K562 (cell line): ENCODE data around the gene MUC15. TPM values are rescaled to one million over a fixed set of nuclear protein-coding genes. Genes with fewer than 3 reads are reported as not detected.

Experiments
- ATAC-seq: fragments of 200-7000 bp; cut with Tn5 transposase; 3 replicates; pipeline ENCODE4 v1.9.1; 2020; ENCODE audit warnings: moderate library complexity
- BruUV-seq: library from RNA; stranded (reverse); fragments of 400-500 nt; replicated peaks from 2 replicates; lab custom pipeline; 2021; lab: Mats Ljungman, UMichigan
- CTCF ChIA-PET: fragments of 300-600 bp; formaldehyde crosslinking; extraction: SDS; loops from one replicate; lab custom pipeline; 2021; ENCODE audit warnings: low intra/inter-chr PET ratio; lab: Yijun Ruan, JAX
- POLR2A ChIA-PET: fragments of 300-600, 350-650 bp; sonication (Branson Sonifier 250); formaldehyde crosslinking; extraction: SDS; loops from one replicate; lab custom pipeline; 2021; ENCODE audit warnings: antibody characterized with exemption, inconsistent platforms; lab: Yijun Ruan, JAX
- DNase-seq, 4 experiments: peaks; one replicate each; pipeline versions ENCODE4 v3.0.0 to v3.0.0-alpha.2; 2011 to 2018; ENCODE audit warnings: low spot score in 3 of 4, mixed read lengths in 3 of 4; ENCODE audit errors: extremely low read depth in 1 of 4
- FAIRE-seq: peaks from 2 replicates; lab custom pipeline; 2011; peaks lifted over from hg19 to GRCh38; lab: Jason Lieb, UNC
- H2AFZ ChIP-seq: 2 replicates; pipeline ENCODE4 v1.6.0; 2011; ENCODE audit warnings: low read depth, low read length, control low read depth, inconsistent platforms
- H3K27ac ChIP-seq: fragments of 200-600 bp; 3 replicates; pipeline ENCODE4 v1.8.0; 2011; ENCODE audit warnings: low read depth, mild to moderate bottlenecking, control low read depth, inconsistent platforms, low read length, moderate library complexity, mixed read lengths; ENCODE audit errors: extremely low read depth
- H3K27me3 ChIP-seq, 2 experiments: fragments of 300-600 bp in 1 of 2; 2 replicates in 1 of 2; 3 replicates in 1 of 2; pipeline versions ENCODE4 v1.6.0 to v1.8.0; 2011; ENCODE audit warnings: inconsistent platforms in 2 of 2, low read length in 2 of 2, mild to moderate bottlenecking in 1 of 2, mixed read lengths in 1 of 2, moderate library complexity in 1 of 2; ENCODE audit not compliant: control insufficient read depth in 2 of 2, insufficient read depth in 2 of 2
- H3K36me3 ChIP-seq: fragments of 300-600 bp; 3 replicates; pipeline ENCODE4 v1.8.0; 2011; ENCODE audit warnings: mild to moderate bottlenecking, low read length, inconsistent platforms; ENCODE audit not compliant: control insufficient read depth, insufficient read depth
- H3K4me1 ChIP-seq, 2 experiments: fragments of 200-600 bp in 1 of 2; replicated peaks in 1 of 2; 2 replicates in 1 of 2; 3 replicates in 1 of 2; pipeline versions ENCODE4 v1.5.1 to v1.8.0; 2011; ENCODE audit warnings: inconsistent platforms in 2 of 2, low read length in 2 of 2, mild to moderate bottlenecking in 1 of 2, mixed read lengths in 1 of 2, moderate library complexity in 1 of 2; ENCODE audit not compliant: control insufficient read depth in 2 of 2, insufficient read depth in 2 of 2
- H3K4me2 ChIP-seq: 2 replicates; pipeline ENCODE4 v1.6.1; 2011; ENCODE audit warnings: low read length, control low read depth, inconsistent platforms, mixed read lengths; ENCODE audit not compliant: insufficient read depth
- H3K4me3 ChIP-seq: fragments of 200-600 bp; sonication (generic), shearing (Covaris generic); 2 replicates; pipeline ENCODE4 v1.5.1; 2016; ENCODE audit warnings: control low read depth, inconsistent platforms
- H3K79me2 ChIP-seq: fragments of 200-600 bp; 3 replicates; pipeline ENCODE4 v1.8.0; 2011; ENCODE audit warnings: low read length, inconsistent platforms; ENCODE audit not compliant: control insufficient read depth, insufficient read depth
- H3K9ac ChIP-seq, 2 experiments: 2 replicates each; pipeline versions ENCODE4 v1.6.0 to v1.6.1; 2011; ENCODE audit warnings: low read depth in 2 of 2, low read length in 2 of 2, control low read depth in 1 of 2, inconsistent platforms in 1 of 2, mild to moderate bottlenecking in 1 of 2, mixed read lengths in 1 of 2; ENCODE audit not compliant: insufficient read depth in 1 of 2
- H3K9me1 ChIP-seq: one replicate; pipeline ENCODE4 v1.6.0; 2011; ENCODE audit warnings: inconsistent platforms, mild to moderate bottlenecking, low read length, moderate library complexity; ENCODE audit not compliant: control insufficient read depth, insufficient read depth
- H3K9me3 ChIP-seq: replicated peaks from 2 replicates; pipeline ENCODE4 v1.5.1; 2011; ENCODE audit warnings: low read depth, low read length, inconsistent platforms; ENCODE audit not compliant: control insufficient read depth, insufficient read depth
- H4K20me1 ChIP-seq: replicated peaks from 2 replicates; pipeline ENCODE4 v1.6.1; 2011; ENCODE audit warnings: low read length, inconsistent platforms, mixed read lengths; ENCODE audit not compliant: control insufficient read depth, insufficient read depth
- GATAD2B ChIP-seq: fragments of 450-650 bp; IDR thresholded peaks from 2 replicates; pipeline ENCODE4 v1.6.1; 2017; ENCODE audit warnings: mild to moderate bottlenecking, borderline replicate concordance
- HNRNPUL1 ChIP-seq: fragments of 200-400 bp; formaldehyde crosslinking; IDR thresholded peaks from 2 replicates; pipeline ENCODE4 v1.6.1; 2017; ENCODE audit warnings: low read length
- KAT7 ChIP-seq: sonication (generic); formaldehyde crosslinking; IDR thresholded peaks from 2 replicates; pipeline ENCODE4 v1.8.0; 2022; ENCODE audit warnings: missing genetic modification reagents, mild to moderate bottlenecking, borderline replicate concordance
- KAT8 ChIP-seq: fragments of 450-650 bp; IDR thresholded peaks from 2 replicates; pipeline ENCODE4 v1.6.1; 2016; ENCODE audit warnings: low read depth, mild to moderate bottlenecking
- MYBL2 ChIP-seq, 2 experiments: fragments of 450-650 bp in 1 of 2; sonication (generic) in 1 of 2; formaldehyde crosslinking in 1 of 2; IDR thresholded peaks; 2 replicates each; pipeline versions ENCODE4 v1.6.1 to v1.8.1; 2017 to 2022; ENCODE audit warnings: borderline replicate concordance in 1 of 2, inconsistent platforms in 1 of 2, low read depth in 1 of 2, mild to moderate bottlenecking in 1 of 2, missing genetic modification reagents in 1 of 2, moderate library complexity in 1 of 2
- PURB ChIP-seq: sonication (generic); formaldehyde crosslinking; IDR thresholded peaks from 2 replicates; pipeline ENCODE4 v1.9.0; 2021; ENCODE audit warnings: low read depth, mild to moderate bottlenecking, missing genetic modification reagents
- SNRNP70 ChIP-seq: fragments of 200-400 bp; formaldehyde crosslinking; optimal IDR thresholded peaks from 2 replicates; pipeline ENCODE3; 2017; ENCODE audit warnings: low read depth, low read length
- ZNF282 ChIP-seq: sonication (generic); formaldehyde crosslinking; IDR thresholded peaks from 2 replicates; pipeline ENCODE4 v1.8.1; 2023; ENCODE audit warnings: missing genetic modification reagents
- in situ Hi-C: fragments of 300-500 bp; cut with MboI; formaldehyde crosslinking; loops from 4 replicates; pipeline ENCODE4 v1.15.0; 2018; ENCODE audit warnings: inconsistent platforms, mixed read lengths
- intact Hi-C: fragments of 100-400 bp; cut with micrococcal nuclease; formaldehyde crosslinking; loops from 2 replicates; pipeline ENCODE4 v1.14.2; 2022
- polyA plus RNA-seq, 8 experiments: library from polyadenylated mRNA; depleted of rRNA in 4 of 8; stranded (reverse) in 5 of 8; unstranded in 3 of 8; fragments of >200 nt; fragmentation: Nextera tagmentation in 2 of 8; fragmentation: Illumina TruSeq in 1 of 8; extraction: Ambion mirVana in 2 of 8; extraction: Trizol in 1 of 8; gene quantifications; 2 replicates each; pipeline versions ENCODE4 v1.2.1 to v1.2.3, GENCODE V29; 2011 to 2014; ENCODE audit warnings: inconsistent platforms in 1 of 8, missing spikeins in 1 of 8
- total RNA-seq, 7 experiments: library from RNA; depleted of rRNA in 6 of 7; stranded (reverse); fragments of >200 nt in 6 of 7; fragmentation: Illumina TruSeq in 2 of 7; extraction: Trizol in 2 of 7; gene quantifications; 2 replicates each; pipeline versions ENCODE4 v1.2.1 to v1.2.3, GENCODE V29; 2011 to 2021; ENCODE audit warnings: low replicate concordance in 1 of 7
- TF ChIP-seq, protein P1 (sequence below): fragments of 450-650 bp; IDR thresholded peaks from 2 replicates; pipeline ENCODE4 v1.6.1; 2016; ENCODE audit warnings: missing biosample characterization, missing genetic modification characterization
- TF ChIP-seq, protein P2 (sequence below), 2 experiments: IDR thresholded peaks in 1 of 2; conservative IDR thresholded peaks in 1 of 2; 2 replicates each; pipeline ENCODE4 v1.6.1; 2016; ENCODE audit warnings: low read depth in 2 of 2, mild to moderate bottlenecking in 1 of 2, missing compliant biosample characterization in 1 of 2, missing genetic modification characterization in 1 of 2, moderate library complexity in 1 of 2
- TF ChIP-seq, protein P3 (sequence below): fragments of 200-800 bp; sonication (Bioruptor generic); IDR thresholded peaks from 2 replicates; pipeline ENCODE4 v1.6.1; 2017; ENCODE audit warnings: missing genetic modification characterization, missing compliant biosample characterization

Gene MUC15
- total and polyA plus RNA-seq, 9 of the 15 experiments (the other 6 are each of a cell fraction or from before 2014, with no cell fraction given), result 0.36 to 1.4 (median 0.65) TPM; not detected in 1

DNA sequence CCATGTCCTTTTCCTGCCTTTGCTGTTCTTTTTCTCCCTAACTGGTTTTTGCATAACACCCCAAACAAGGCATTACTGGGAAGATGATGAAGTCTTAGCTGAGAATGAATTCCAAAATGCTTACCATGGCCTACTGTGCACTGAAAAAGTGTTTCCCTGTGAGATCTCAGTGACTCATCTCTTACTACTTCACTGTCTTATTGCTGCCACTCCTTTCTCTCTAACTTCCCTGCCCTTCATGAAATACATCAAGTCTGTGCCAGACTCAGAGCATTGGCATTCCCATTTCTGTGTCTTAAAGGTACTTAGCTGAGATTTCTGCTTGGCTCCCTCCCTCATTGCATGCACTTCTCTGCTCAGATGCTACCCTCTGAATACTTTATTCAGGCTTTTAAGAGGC lies 49.1 kb upstream of the MUC15 start:
- in situ Hi-C loops, result no loop called here
- no peak for TF ChIP-seq KAT7 (CRISPR knock-in tag)
- TF ChIP-seq ZNF282 (CRISPR knock-in tag), result no peak
- TF ChIP-seq SNRNP70, result no peak
- TF ChIP-seq, protein P1, sequence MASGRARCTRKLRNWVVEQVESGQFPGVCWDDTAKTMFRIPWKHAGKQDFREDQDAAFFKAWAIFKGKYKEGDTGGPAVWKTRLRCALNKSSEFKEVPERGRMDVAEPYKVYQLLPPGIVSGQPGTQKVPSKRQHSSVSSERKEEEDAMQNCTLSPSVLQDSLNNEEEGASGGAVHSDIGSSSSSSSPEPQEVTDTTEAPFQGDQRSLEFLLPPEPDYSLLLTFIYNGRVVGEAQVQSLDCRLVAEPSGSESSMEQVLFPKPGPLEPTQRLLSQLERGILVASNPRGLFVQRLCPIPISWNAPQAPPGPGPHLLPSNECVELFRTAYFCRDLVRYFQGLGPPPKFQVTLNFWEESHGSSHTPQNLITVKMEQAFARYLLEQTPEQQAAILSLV, result no peak
- TF ChIP-seq GATAD2B, result no peak
- TF ChIP-seq, protein P2, sequence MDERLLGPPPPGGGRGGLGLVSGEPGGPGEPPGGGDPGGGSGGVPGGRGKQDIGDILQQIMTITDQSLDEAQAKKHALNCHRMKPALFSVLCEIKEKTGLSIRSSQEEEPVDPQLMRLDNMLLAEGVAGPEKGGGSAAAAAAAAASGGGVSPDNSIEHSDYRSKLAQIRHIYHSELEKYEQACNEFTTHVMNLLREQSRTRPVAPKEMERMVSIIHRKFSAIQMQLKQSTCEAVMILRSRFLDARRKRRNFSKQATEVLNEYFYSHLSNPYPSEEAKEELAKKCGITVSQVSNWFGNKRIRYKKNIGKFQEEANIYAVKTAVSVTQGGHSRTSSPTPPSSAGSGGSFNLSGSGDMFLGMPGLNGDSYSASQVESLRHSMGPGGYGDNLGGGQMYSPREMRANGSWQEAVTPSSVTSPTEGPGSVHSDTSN (CRISPR knock-in tag; IDR thresholded peaks at IDR 0.05; ENCODE audit: low read depth), result no peak
- TF ChIP-seq, protein P2 (tag; conservative IDR thresholded peaks at IDR 0.05; ENCODE audit: low read depth), result no peak
- TF ChIP-seq, protein P3, sequence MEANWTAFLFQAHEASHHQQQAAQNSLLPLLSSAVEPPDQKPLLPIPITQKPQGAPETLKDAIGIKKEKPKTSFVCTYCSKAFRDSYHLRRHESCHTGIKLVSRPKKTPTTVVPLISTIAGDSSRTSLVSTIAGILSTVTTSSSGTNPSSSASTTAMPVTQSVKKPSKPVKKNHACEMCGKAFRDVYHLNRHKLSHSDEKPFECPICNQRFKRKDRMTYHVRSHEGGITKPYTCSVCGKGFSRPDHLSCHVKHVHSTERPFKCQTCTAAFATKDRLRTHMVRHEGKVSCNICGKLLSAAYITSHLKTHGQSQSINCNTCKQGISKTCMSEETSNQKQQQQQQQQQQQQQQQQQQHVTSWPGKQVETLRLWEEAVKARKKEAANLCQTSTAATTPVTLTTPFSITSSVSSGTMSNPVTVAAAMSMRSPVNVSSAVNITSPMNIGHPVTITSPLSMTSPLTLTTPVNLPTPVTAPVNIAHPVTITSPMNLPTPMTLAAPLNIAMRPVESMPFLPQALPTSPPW (CRISPR knock-in tag), result no peak
- TF ChIP-seq HNRNPUL1, result no peak
- no peak for TF ChIP-seq PURB (CRISPR knock-in tag)
- no peak for TF ChIP-seq MYBL2 (IDR thresholded peaks at IDR 0.05; ENCODE audit: low read depth)
- no peak for TF ChIP-seq MYBL2 (CRISPR knock-in tag; IDR thresholded peaks at IDR 0.05; ENCODE audit: borderline replicate concordance)
- no peak for TF ChIP-seq KAT8
- TF ChIP-seq, all 486 proteins: peak for 0
- no peaks in the 10 kb centered on the region for H3K9me1 ChIP-seq
- H4K20me1 ChIP-seq, result no peaks in the 10 kb centered on the region
- H3K27me3 ChIP-seq, result no peaks in the 10 kb centered on the region
- DNase-seq, result no peak
- H3K9ac ChIP-seq, result no peak overlapping the region
- no TSS peak for BruUV-seq
- H3K36me3 ChIP-seq, result no peaks in the 10 kb centered on the region
- H3K4me2 ChIP-seq, result no peak overlapping the region
- intact Hi-C loops, result no loop called here
- ChIA-PET CTCF (no interaction called here), POLR2A (no interaction called here)
- H3K9me3 ChIP-seq, result no peaks in the 10 kb centered on the region
- H3K79me2 ChIP-seq, result no peaks in the 10 kb centered on the region
- no peak for ATAC-seq
- no peak overlapping the region for H3K27ac ChIP-seq
- no peaks in the 10 kb centered on the region for H3K4me1 ChIP-seq
- no peak for FAIRE-seq
- no peak overlapping the region for H3K4me3 ChIP-seq
- no peak overlapping the region for H2AFZ ChIP-seq
